Heart right ventricle (tissue), 16 donors: Measurements from ENCODE around the gene OLFML1. TPM values are rescaled to one million over a fixed set of nuclear protein-coding genes. Genes with fewer than 3 reads are reported as not detected.

Experiments
- ATAC-seq, 8 donors: fragments of 200-7000 bp; cut with Tn5 transposase; one replicate each; pipeline ENCODE4 v1.9.1; 2020; ENCODE audit warnings: mild to moderate bottlenecking in 8 of 8, moderate library complexity in 8 of 8, moderate number of reproducible peaks in 1 of 8
- DNase-seq, 2 donors: peaks; one replicate each; pipeline ENCODE4 v3.0.0-alpha.2; 2020
- H3K27ac ChIP-seq, 10 donors: fragments of 200-600 bp; sonication (generic) in 2 of 10; one replicate each; pipeline versions ENCODE4 v1.5.0 to v1.8.0; 2020 to 2022; ENCODE audit warnings: mild to moderate bottlenecking in 3 of 10
- H3K27me3 ChIP-seq, 7 donors: fragments of 200-600 bp; one replicate each; pipeline ENCODE4 v1.8.0; 2021 to 2022; ENCODE audit warnings: mild to moderate bottlenecking in 2 of 7
- H3K36me3 ChIP-seq, 9 donors: fragments of 200-600 bp; sonication (generic) in 1 of 9; one replicate each; pipeline versions ENCODE4 v1.5.0 to v1.8.0; 2020 to 2022; ENCODE audit warnings: mild to moderate bottlenecking in 2 of 9
- H3K4me1 ChIP-seq, 9 donors: fragments of 200-600 bp; sonication (generic) in 1 of 9; one replicate each; pipeline versions ENCODE4 v1.5.0 to v1.8.0; 2020 to 2022; ENCODE audit warnings: mild to moderate bottlenecking in 4 of 9
- H3K4me3 ChIP-seq, 10 donors: fragments of 200-600 bp; sonication (generic) in 2 of 10; one replicate each; pipeline versions ENCODE4 v1.5.0 to v1.8.0; 2020 to 2022; ENCODE audit warnings: mild to moderate bottlenecking in 7 of 10, moderate library complexity in 2 of 10
- H3K9me3 ChIP-seq, 11 donors: fragments of 200-600 bp in 10 of 11; sonication (generic) in 2 of 11; one replicate each; pipeline versions ENCODE4 v1.5.0 to v1.8.0; 2013 to 2022; ENCODE audit warnings: mild to moderate bottlenecking in 2 of 11, control low read depth in 1 of 11, moderate library complexity in 1 of 11
- WGBS, 2 donors: extraction: QIAGEN DNeasy Blood & Tissue Kit; methylation state at CpG; one replicate each; pipeline ENCODE4 v1.1.7; 2013; ENCODE audit warnings: inconsistent platforms in 1 of 2; 5-methylcytosine and 5-hydroxymethylcytosine counted together
- intact Hi-C, 10 donors: fragments of 100-400 bp; cut with DNase I; formaldehyde crosslinking; loops; one replicate each; pipeline versions ENCODE4 v1.11.1 to v1.14.2; 2022
- polyA plus RNA-seq, 2 donors: library from polyadenylated mRNA; stranded (reverse); fragments of 200-250 nt; gene quantifications; one replicate each; pipeline ENCODE4 v1.2.3, GENCODE V29; 2013
- total RNA-seq, 10 donors: library from RNA; stranded (reverse); fragmentation: NEBNext Ultra II Directional in 3 of 10; extraction: Animal tissue kit (Norgen Biotek cat#: 25700) in 3 of 10; gene quantifications; one replicate each; pipeline versions ENCODE4 v1.2.1 to v1.2.4, GENCODE V29; 2021 to 2023
- TF ChIP-seq, protein P1 (sequence below), 9 donors: fragments of 200-600 bp; sonication (generic) in 2 of 9; IDR thresholded peaks; one replicate each; pipeline versions ENCODE4 v1.5.0 to v1.8.0; 2021 to 2022; ENCODE audit warnings: antibody characterized with exemption in 9 of 9, mild to moderate bottlenecking in 5 of 9, moderate library complexity in 1 of 9
- donor health status: Arrhythmogenic right ventricular cardiomyopathy.
- donor health status: ischemic (EF 13 %, LVEDD 7.1; RV severe dilation, severe dysfunction).
- donor health status: healthy with polysubstance abuse.
- donor health status: DM: no; HTN: yes; CAD: no.
- donor health status: DM: no; HTN: no; CAD: no.
- donor health status: ischemic (EF 25% LVEDD 6.9; RV normal size, moderate dysfunction).
- donor health status: ischemic (EF 25% LVEDD 5.7; RV mildly dilated, moderate dysfunction).
- donor health status: healthy.
- donor health status: DM: yes; HTN: yes; CAD: no.
- donor health status: Ischemic cardiomyopathy.
- donor health status: ischemic (EF 35%, LVEDD 5.7; RV mildly dilated, moderate dysfunction).
- donor health status: nonischemic (EF 11% LVEDD 7.7; RV severe dilation, severe dysfunction).
- donor health status: DM: yes; HTN: yes; CAD: no.
- donor health status: PGD.
- donor health status: ischemic (EF 29% LVEDD 5.4; RV normal size, mild dysfunction).
- donor health status: nonischemic (EF 23%, LVEDD 6.1; RV moderate dilation, normal function).

Gene OLFML1
- total and polyA plus RNA-seq, 12 donors = 2.2 to 8.3 (median 5.0) TPM

DNA sequence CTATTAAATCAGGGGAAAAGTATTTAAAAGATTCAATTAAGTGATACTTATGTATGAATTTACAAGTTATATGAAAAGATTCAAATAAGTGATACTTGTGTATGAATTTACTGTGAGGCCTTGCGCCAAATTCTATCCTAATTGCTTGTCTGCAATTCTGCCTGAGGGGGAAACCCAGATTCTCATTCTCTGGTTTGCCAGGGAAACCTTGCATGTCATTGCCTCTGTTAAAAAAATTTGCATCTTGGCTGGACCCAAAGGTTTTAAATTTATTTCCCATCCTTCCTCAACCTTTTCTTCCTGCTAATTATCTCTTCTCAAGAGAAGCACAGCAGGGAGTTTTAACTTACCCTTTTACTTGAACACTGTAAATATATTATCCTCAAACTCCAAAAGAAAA, 13.8 kb downstream of the OLFML1 start:
- DNase-seq = no peak
- H3K27ac ChIP-seq = no peak overlapping the region
- ATAC-seq = no peak
- intact Hi-C loops = no loop called here
- WGBS, 2 donors = 100% methylated on average over 1 of the region's 1 CpG
- H3K27me3 ChIP-seq = no peaks in the 10 kb centered on the region
- H3K4me3 ChIP-seq = no peak overlapping the region
- TF ChIP-seq, protein P1, sequence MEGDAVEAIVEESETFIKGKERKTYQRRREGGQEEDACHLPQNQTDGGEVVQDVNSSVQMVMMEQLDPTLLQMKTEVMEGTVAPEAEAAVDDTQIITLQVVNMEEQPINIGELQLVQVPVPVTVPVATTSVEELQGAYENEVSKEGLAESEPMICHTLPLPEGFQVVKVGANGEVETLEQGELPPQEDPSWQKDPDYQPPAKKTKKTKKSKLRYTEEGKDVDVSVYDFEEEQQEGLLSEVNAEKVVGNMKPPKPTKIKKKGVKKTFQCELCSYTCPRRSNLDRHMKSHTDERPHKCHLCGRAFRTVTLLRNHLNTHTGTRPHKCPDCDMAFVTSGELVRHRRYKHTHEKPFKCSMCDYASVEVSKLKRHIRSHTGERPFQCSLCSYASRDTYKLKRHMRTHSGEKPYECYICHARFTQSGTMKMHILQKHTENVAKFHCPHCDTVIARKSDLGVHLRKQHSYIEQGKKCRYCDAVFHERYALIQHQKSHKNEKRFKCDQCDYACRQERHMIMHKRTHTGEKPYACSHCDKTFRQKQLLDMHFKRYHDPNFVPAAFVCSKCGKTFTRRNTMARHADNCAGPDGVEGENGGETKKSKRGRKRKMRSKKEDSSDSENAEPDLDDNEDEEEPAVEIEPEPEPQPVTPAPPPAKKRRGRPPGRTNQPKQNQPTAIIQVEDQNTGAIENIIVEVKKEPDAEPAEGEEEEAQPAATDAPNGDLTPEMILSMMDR (IDR thresholded peaks at IDR 0.05) = no peak
- H3K4me1 ChIP-seq = peaks cover 0 to 26% (median 0%) of the 10 kb centered on the region in 9 donors
- H3K36me3 ChIP-seq = peaks cover 0 to 24% (median 0%) of the 10 kb centered on the region in 9 donors
- no peaks in the 10 kb centered on the region for H3K9me3 ChIP-seq

DNA sequence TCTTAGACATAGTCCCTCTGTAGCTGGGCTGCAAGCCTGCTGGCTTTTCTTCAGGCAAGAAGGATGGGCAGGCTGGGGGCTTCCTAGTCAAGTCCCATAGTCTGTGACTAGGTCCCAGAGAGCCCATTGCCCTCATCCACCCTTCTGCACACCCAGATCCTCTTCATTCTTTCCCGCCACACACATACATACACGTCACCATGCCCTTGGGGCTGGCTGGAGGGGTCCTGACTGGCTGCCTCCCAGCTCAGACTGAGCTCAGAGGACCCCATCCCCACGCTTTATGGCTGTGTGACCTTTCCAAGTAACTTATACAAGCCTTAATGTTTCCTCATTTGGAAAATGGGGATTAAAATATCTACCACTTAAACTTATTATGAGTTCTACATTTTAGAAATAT, 14.9 kb downstream of the OLFML1 start:
- H3K36me3 ChIP-seq = peaks cover 0 to 21% (median 0%) of the 10 kb centered on the region in 9 donors
- no peak overlapping the region for H3K27ac ChIP-seq
- no peak for DNase-seq
- TF ChIP-seq, protein P1 (IDR thresholded peaks at IDR 0.05) = no peak
- intact Hi-C loops = no loop called here
- H3K4me1 ChIP-seq = peaks cover 0 to 26% (median 0%) of the 10 kb centered on the region in 9 donors
- no peaks in the 10 kb centered on the region for H3K27me3 ChIP-seq
- H3K4me3 ChIP-seq = no peak overlapping the region
- 92 to 98% methylated on average over 3 of the region's 3 CpGs for WGBS, 2 donors
- no peaks in the 10 kb centered on the region for H3K9me3 ChIP-seq
- no peak for ATAC-seq

DNA sequence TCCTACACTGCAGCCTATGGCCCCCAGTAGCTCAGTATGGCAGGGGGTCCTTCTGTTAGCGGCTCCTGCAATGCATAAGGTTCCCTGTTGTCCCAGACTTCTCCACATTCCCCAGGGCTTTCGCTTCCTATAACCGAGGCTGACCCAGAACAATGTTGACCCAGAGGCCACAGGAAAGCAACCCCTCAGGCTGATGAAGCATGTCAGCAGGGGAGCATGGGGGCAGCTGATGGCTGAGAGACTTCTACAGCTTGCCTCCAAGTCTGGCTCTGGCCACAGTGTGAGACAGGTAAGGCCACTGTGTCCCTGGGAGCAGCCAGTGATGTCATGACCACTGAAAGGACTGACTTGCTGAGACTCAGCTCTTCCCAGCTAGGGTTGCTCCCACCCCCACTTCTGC, 15.9 kb downstream of the OLFML1 start:
- Histone ChIP-seq H3K9me3 (no peaks in the 10 kb centered on the region), H3K27ac (no peak overlapping the region), H3K27me3 (no peaks in the 10 kb centered on the region), H3K36me3 (peaks cover 0 to 21% (median 0%) of the 10 kb centered on the region in 9 donors), H3K4me3 (no peak overlapping the region), H3K4me1 (peaks cover 0 to 18% (median 0%) of the 10 kb centered on the region in 9 donors)
- intact Hi-C loops = no loop called here
- DNase-seq (no peak), ATAC-seq (no peak)
- WGBS, 2 donors = 74 to 78% methylated on average over 3 of the region's 3 CpGs
- TF ChIP-seq, protein P1 (IDR thresholded peaks at IDR 0.05) = no peak

DNA sequence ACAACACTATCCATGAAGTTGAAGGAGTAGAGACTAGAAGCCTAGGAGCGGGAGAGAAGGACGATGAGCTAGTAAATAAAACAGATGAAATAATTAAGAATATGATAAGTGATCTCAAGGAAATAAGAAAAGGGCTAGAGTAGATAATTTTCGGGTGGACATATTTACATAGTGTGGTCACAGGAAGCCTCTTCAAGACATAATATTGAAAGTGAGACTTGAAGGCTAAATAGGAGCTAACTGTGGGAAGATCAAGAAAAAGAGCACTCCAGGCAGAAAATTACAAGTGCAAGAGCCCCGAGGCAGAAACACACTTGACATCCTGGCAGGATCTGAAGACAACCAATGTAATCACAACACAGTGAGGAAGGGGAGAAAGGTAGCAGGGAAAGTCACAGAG, 16.6 kb downstream of the OLFML1 start:
- Histone ChIP-seq H3K27ac (no peak overlapping the region), H3K4me3 (no peak overlapping the region), H3K27me3 (no peaks in the 10 kb centered on the region), H3K9me3 (no peaks in the 10 kb centered on the region), H3K36me3 (peaks cover 0 to 21% (median 0%) of the 10 kb centered on the region in 9 donors), H3K4me1 (peaks cover 0 to 11% (median 0%) of the 10 kb centered on the region in 9 donors)
- DNase-seq (no peak), ATAC-seq (no peak)
- TF ChIP-seq, protein P1 (IDR thresholded peaks at IDR 0.05) = no peak
- 85 to 87% methylated on average over 4 of the region's 4 CpGs for WGBS, 2 donors
- intact Hi-C loops = no loop called here
